ENCODE results near the gene FAM151A. TPM values are rescaled to one million over a fixed set of nuclear protein-coding genes. Genes with fewer than 3 reads are reported as not detected.

Gene FAM151A
- total RNA-seq, 1 donor from 2014 or later: not detected

DNA sequence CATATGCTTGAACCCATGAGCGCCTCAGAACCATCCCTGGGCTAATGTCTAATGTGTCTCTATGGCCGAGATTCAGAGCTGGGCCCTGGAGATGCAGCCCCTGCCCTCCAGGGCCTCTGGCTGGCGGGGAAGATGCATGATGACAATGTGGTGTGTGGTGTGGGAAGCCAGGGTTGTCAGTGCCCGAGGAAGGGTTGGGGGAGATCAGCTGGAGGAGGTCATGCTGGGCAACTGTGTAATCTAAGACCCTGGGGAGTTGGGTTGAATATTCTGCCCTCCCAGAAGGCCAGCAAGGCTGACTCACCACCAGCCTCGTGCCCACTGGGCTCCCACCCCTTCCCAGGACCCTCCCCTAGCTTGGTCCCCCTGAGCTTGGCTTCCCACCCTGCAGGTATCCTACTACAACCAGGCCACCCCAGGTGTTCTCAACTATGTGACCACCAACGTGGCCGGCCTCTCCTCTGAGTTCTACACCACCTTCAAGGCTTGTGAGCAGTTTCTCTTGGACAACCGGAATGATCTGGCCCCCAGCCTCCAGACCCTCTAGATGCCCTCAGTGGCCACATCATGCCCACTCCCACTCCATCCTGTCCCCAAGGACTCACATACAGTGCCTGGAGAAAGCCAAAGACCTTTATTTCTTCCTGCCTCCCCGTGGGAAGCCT is 14.6 kb downstream of the FAM151A start:
- H3K27me3 Mint-ChIP-seq: no peaks in the 10 kb centered on the region
- H3K4me3 Mint-ChIP-seq (ENCODE audit: low read depth): no peak overlapping the region
- DNase-seq (ENCODE audit: low spot score, unreplicated experiment): no peak
- no peaks in the 10 kb centered on the region for H3K4me1 Mint-ChIP-seq (ENCODE audit: low read depth)
- H3K27ac Mint-ChIP-seq: no peak overlapping the region
- H3K9me3 Mint-ChIP-seq (ENCODE audit: low read depth): no peaks in the 10 kb centered on the region
- H3K36me3 Mint-ChIP-seq (ENCODE audit: insufficient read depth): no peaks in the 10 kb centered on the region
- TF ChIP-seq CTCF (IDR thresholded peaks at IDR 0.05; ENCODE audit: unreplicated experiment): no peak

DNA sequence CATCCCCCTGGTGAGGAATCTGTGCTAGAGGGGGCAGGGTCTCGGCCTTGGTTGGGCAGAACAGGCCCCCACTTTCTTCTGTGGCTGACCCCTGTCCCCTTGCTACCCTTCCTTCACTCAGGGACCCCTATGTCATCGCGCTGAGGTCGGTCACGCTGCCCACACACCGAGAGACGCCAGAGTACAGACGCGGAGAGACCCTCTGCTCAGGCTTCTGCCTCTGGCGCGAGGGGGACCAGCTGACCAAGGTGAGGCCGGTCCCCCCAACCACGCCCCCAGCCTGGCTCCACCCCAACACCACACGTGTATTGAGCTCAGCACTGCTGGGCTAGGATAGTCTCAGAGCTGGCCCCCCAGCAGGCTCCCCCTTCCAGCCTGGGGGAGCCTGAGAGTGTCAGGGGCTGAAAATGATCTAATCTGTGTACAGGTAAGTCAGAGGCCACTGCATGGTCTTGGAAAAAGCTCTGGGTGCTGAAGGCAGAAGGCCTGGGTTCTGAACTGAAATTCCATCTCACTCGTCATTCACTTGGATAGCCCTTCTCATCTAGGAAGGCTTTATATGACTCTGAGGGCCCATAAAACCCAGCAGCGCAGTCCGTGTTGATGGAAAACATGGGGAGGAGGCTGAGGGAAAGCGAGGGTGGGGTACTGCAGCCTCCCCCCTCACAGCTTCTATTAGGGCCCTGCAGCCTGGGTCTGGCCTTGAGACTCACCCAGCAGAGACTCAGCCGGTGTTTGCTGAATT is 15.3 kb downstream of the FAM151A start:
- TF ChIP-seq CTCF (IDR thresholded peaks at IDR 0.05; ENCODE audit: unreplicated experiment): no peak
- no peaks in the 10 kb centered on the region for H3K36me3 Mint-ChIP-seq (ENCODE audit: insufficient read depth)
- H3K9me3 Mint-ChIP-seq (ENCODE audit: low read depth): no peaks in the 10 kb centered on the region
- H3K27me3 Mint-ChIP-seq: no peaks in the 10 kb centered on the region
- DNase-seq (ENCODE audit: low spot score, unreplicated experiment): no peak
- H3K27ac Mint-ChIP-seq: no peak overlapping the region
- H3K4me3 Mint-ChIP-seq (ENCODE audit: low read depth): no peak overlapping the region
- H3K4me1 Mint-ChIP-seq (ENCODE audit: low read depth): no peaks in the 10 kb centered on the region

GRCh38 chr1:54606990-54607325 is 16.4 kb downstream of the FAM151A start:
- no peak overlapping the region for H3K27ac Mint-ChIP-seq
- no peaks in the 10 kb centered on the region for H3K4me1 Mint-ChIP-seq (ENCODE audit: low read depth)
- no peaks in the 10 kb centered on the region for H3K36me3 Mint-ChIP-seq (ENCODE audit: insufficient read depth)
- no peaks in the 10 kb centered on the region for H3K9me3 Mint-ChIP-seq (ENCODE audit: low read depth)
- H3K4me3 Mint-ChIP-seq (ENCODE audit: low read depth): no peak overlapping the region
- H3K27me3 Mint-ChIP-seq: no peaks in the 10 kb centered on the region
- DNase-seq (ENCODE audit: low spot score, unreplicated experiment): no peak
- no peak for TF ChIP-seq CTCF (IDR thresholded peaks at IDR 0.05; ENCODE audit: unreplicated experiment)

GRCh38 chr1:54606096-54606989 is 17.0 kb downstream of the FAM151A start:
- no peak overlapping the region for H3K4me3 Mint-ChIP-seq (ENCODE audit: low read depth)
- no peaks in the 10 kb centered on the region for H3K36me3 Mint-ChIP-seq (ENCODE audit: insufficient read depth)
- no peak for DNase-seq (ENCODE audit: low spot score, unreplicated experiment)
- H3K9me3 Mint-ChIP-seq (ENCODE audit: low read depth): no peaks in the 10 kb centered on the region
- no peak for TF ChIP-seq CTCF (IDR thresholded peaks at IDR 0.05; ENCODE audit: unreplicated experiment)
- H3K27me3 Mint-ChIP-seq: no peaks in the 10 kb centered on the region
- no peak overlapping the region for H3K27ac Mint-ChIP-seq
- no peaks in the 10 kb centered on the region for H3K4me1 Mint-ChIP-seq (ENCODE audit: low read depth)

All from progenitor cell of endocrine pancreas (in vitro differentiated cells).